Tibial artery (tissue), 4 donors: Measurements from ENCODE around the gene ADH1A.

Source experiments
- DNase-seq, 2 donors: peaks; one replicate each; pipeline ENCODE4 v3.0.0-alpha.2; 2019
- H3K27ac ChIP-seq, 2 donors: fragments of 200-600 bp; sonication (generic) in 1 of 2; 1 replicate in 1 of 2; 2 replicates in 1 of 2; pipeline ENCODE4 v1.5.1; 2018 to 2019; ENCODE audit warnings: mild to moderate bottlenecking in 1 of 2
- H3K27me3 ChIP-seq, 2 donors: fragments of 200-600 bp; sonication (generic) in 1 of 2; one replicate each; pipeline versions ENCODE4 v1.5.1 to v1.6.0; 2016 to 2019
- H3K36me3 ChIP-seq, 3 donors: fragments of 200-600 bp; sonication (generic) in 2 of 3; one replicate each; pipeline ENCODE4 v1.5.1; 2016 to 2019; ENCODE audit warnings: mild to moderate bottlenecking in 2 of 3
- H3K4me1 ChIP-seq, 4 donors: fragments of 200-600 bp; sonication (generic) in 2 of 4; 1 replicate in 3 of 4; 2 replicates in 1 of 4; pipeline ENCODE4 v1.5.1; 2016 to 2019
- H3K4me3 ChIP-seq, 2 donors: fragments of 200-600 bp; sonication (generic) in 1 of 2; 1 replicate in 1 of 2; 2 replicates in 1 of 2; pipeline ENCODE4 v1.5.1; 2018 to 2019; ENCODE audit warnings: mild to moderate bottlenecking in 2 of 2
- H3K9me3 ChIP-seq, 3 donors: fragments of 200-600 bp; sonication (generic) in 1 of 3; one replicate each; pipeline ENCODE4 v1.5.1; 2016 to 2019
- CTCF ChIP-seq, 2 experiments: fragments of 200-600 bp in 1 of 2; fragments of 450-650 bp in 1 of 2; IDR thresholded peaks; one replicate each; pipeline ENCODE4 v1.5.1; 2017 to 2019; ENCODE audit warnings: antibody characterized with exemption in 2 of 2, mild to moderate bottlenecking in 1 of 2, moderate library complexity in 1 of 2
- intact Hi-C: fragments of 100-400 bp; cut with DNase I; formaldehyde crosslinking; loops from one replicate; pipeline ENCODE4 v1.15.0; 2023; ENCODE audit warnings: low total_unique reads

Gene ADH1A

GRCh38 chr4:99301376-99302164 lies 10.8 kb upstream of the ADH1A start:
- Histone ChIP-seq H3K27ac (peak overlapping the region; percentile 69), H3K27me3 (no peaks in the 10 kb centered on the region), H3K4me3 (no peak overlapping the region), H3K9me3 (no peaks in the 10 kb centered on the region), H3K4me1 (peaks cover 0 to 26% (median 13%) of the 10 kb centered on the region in 4 donors), H3K36me3 (no peaks in the 10 kb centered on the region)
- no peak for TF ChIP-seq CTCF (IDR thresholded peaks at IDR 0.05)
- intact Hi-C loops = loop anchor here (10.0 kb wide), 1 partner anchor 57 kb away; no protein-coding TSS in a partner anchor
- no peak for DNase-seq

- DNase-seq = peak; percentile 93
- no peaks in the 10 kb centered on the region for H3K36me3 ChIP-seq
- no peaks in the 10 kb centered on the region for H3K9me3 ChIP-seq
- intact Hi-C loops = loop anchor here (10.0 kb wide), 1 partner anchor 56 kb away; no protein-coding TSS in a partner anchor
- peak overlapping the region; percentile 69 for H3K27ac ChIP-seq
- peaks cover 0 to 26% (median 13%) of the 10 kb centered on the region in 4 donors for H3K4me1 ChIP-seq
- H3K4me3 ChIP-seq = no peak overlapping the region
- no peaks in the 10 kb centered on the region for H3K27me3 ChIP-seq
- no peak for TF ChIP-seq CTCF (IDR thresholded peaks at IDR 0.05)
Observed at GRCh38 chr4:99300934-99301333, 10.1 kb upstream of the ADH1A start.

- Histone ChIP-seq H3K9me3 (peaks cover 0 to 6% (median 0%) of the 10 kb centered on the region in 3 donors), H3K27ac (no peak overlapping the region), H3K27me3 (no peaks in the 10 kb centered on the region), H3K36me3 (no peaks in the 10 kb centered on the region), H3K4me3 (no peak overlapping the region), H3K4me1 (no peaks in the 10 kb centered on the region)
- TF ChIP-seq CTCF (IDR thresholded peaks at IDR 0.05) = no peak
- intact Hi-C loops = no loop called here
- DNase-seq = no peak
Observed at GRCh38 chr4:99293357-99293756, 2.6 kb upstream of the ADH1A start.

GRCh38 chr4:99285387-99285786 lies 5.4 kb downstream of the ADH1A start:
- no peaks in the 10 kb centered on the region for H3K36me3 ChIP-seq
- no peak overlapping the region for H3K27ac ChIP-seq
- H3K27me3 ChIP-seq = no peaks in the 10 kb centered on the region
- DNase-seq = no peak
- no peaks in the 10 kb centered on the region for H3K9me3 ChIP-seq
- H3K4me1 ChIP-seq = peaks cover 0 to 17% (median 3%) of the 10 kb centered on the region in 4 donors
- intact Hi-C loops = no loop called here
- H3K4me3 ChIP-seq = no peak overlapping the region
- no peak for TF ChIP-seq CTCF (IDR thresholded peaks at IDR 0.05)

- H3K4me3 ChIP-seq = no peak overlapping the region
- H3K27ac ChIP-seq = no peak overlapping the region
- DNase-seq = no peak
- TF ChIP-seq CTCF (IDR thresholded peaks at IDR 0.05) = no peak
- H3K9me3 ChIP-seq = no peaks in the 10 kb centered on the region
- no peaks in the 10 kb centered on the region for H3K27me3 ChIP-seq
- H3K4me1 ChIP-seq = peaks cover 0 to 17% (median 3%) of the 10 kb centered on the region in 4 donors
- intact Hi-C loops = no loop called here
- H3K36me3 ChIP-seq = no peaks in the 10 kb centered on the region
Observed at GRCh38 chr4:99282731-99283130, 8.1 kb downstream of the ADH1A start.
